Renal cortical epithelial cell (primary cell): ENCODE results near the gene SDC4. TPM values are rescaled to one million over a fixed set of nuclear protein-coding genes. Genes with fewer than 3 reads are reported as not detected.
"Not testable (repeated sequence)": the region's sequence is repeated elsewhere in the genome, so short reads cannot be mapped to it uniquely, and the experiment has no call there.

Experiments
- DNase-seq: peaks from one replicate; pipeline ENCODE4 v3.0.0-alpha.2; 2011; ENCODE audit warnings: low read depth
- total RNA-seq: library from RNA; depleted of rRNA; stranded (reverse); fragments of >200 nt; gene quantifications from 2 replicates; pipeline ENCODE4 v1.2.3, GENCODE V29; 2014

SDC4 gene
- total RNA-seq, 1 donor from 2014 or later, result 500 TPM

GRCh38 chr20:45363611-45364492 lies 15.6 kb upstream of the SDC4 start:
- no peak for DNase-seq

- peak; percentile 96 for DNase-seq
Measured at GRCh38 chr20:45362804-45363610, 14.8 kb upstream of the SDC4 start, which contains the start of gene SYS1. TSS of gene SYS1 (plus strand) at chr20:45363156. CDS start at chr20:45363532, 376 bp downstream.

- DNase-seq, result no peak
Measured at GRCh38 chr20:45361793-45362192, 13.6 kb upstream of the SDC4 start.

GRCh38 chr20:45359406-45360148 lies 11.4 kb upstream of the SDC4 start:
- no peak for DNase-seq

- DNase-seq, result no peak
Measured at GRCh38 chr20:45359069-45359405, 10.8 kb upstream of the SDC4 start.

GRCh38 chr20:45358282-45359068 lies 10.3 kb upstream of the SDC4 start:
- peak; percentile 75 for DNase-seq

GRCh38 chr20:45355209-45356084 lies 7.2 kb upstream of the SDC4 start:
- DNase-seq, result peak; percentile 74

GRCh38 chr20:45354423-45355208 lies 6.4 kb upstream of the SDC4 start:
- DNase-seq, result no peak

- DNase-seq, result no peak
Measured at GRCh38 chr20:45353746-45354145, 5.5 kb upstream of the SDC4 start.

GRCh38 chr20:45352729-45353128 lies 4.5 kb upstream of the SDC4 start:
- no peak for DNase-seq

GRCh38 chr20:45350795-45351194 lies 2.6 kb upstream of the SDC4 start:
- DNase-seq, result not testable (repeated sequence)

- no peak for DNase-seq
Measured at GRCh38 chr20:45350217-45350616, 2.0 kb upstream of the SDC4 start.

GRCh38 chr20:45347297-45347935 lies 808 bp downstream of the SDC4 start:
- no peak for DNase-seq

- DNase-seq, result peak; percentile 27
Measured at GRCh38 chr20:45346851-45347250, 1.4 kb downstream of the SDC4 start.

- no peak for DNase-seq
Measured at GRCh38 chr20:45346291-45346718, 1.9 kb downstream of the SDC4 start.

GRCh38 chr20:45345104-45345936 lies 2.9 kb downstream of the SDC4 start:
- DNase-seq, result peak; percentile 40

GRCh38 chr20:45344168-45344860 lies 3.9 kb downstream of the SDC4 start:
- DNase-seq, result peak; percentile 93
